Stimulated activated CD4-positive, alpha-beta T cell treated with anti-CD3 and anti-CD28 coated beads, Interleukin-4, amount 100 ng/mL, for 48 hours (primary cell): Measurements from ENCODE around the gene COPS7A.

Experiments used
- DNase-seq, 2 donors: peaks; one replicate each; pipeline ENCODE4 v3.0.0-alpha.2; 2020; ENCODE audit warnings: low read depth in 2 of 2

Gene COPS7A

DNA sequence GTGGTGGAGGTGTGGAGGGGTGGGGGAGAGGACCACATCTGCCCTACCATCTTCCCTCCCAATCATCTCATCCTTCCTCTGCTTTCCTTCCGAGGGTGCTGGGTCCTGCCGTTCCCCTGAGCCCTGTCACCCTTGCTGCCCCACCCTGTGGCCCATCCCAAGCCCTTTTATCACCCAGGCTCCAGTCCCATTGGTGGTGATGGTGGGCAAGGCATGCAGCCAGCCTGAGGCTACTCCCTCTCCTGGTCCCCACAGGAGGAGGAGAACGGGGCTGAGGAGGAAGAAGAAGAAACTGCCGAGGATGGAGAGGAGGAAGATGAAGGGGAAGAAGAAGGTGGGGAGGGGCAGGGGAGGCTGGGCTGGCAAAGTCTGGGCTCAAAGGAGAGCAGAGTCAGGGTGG lies 45.8 kb downstream of the COPS7A start:
- DNase-seq: no peak

DNA sequence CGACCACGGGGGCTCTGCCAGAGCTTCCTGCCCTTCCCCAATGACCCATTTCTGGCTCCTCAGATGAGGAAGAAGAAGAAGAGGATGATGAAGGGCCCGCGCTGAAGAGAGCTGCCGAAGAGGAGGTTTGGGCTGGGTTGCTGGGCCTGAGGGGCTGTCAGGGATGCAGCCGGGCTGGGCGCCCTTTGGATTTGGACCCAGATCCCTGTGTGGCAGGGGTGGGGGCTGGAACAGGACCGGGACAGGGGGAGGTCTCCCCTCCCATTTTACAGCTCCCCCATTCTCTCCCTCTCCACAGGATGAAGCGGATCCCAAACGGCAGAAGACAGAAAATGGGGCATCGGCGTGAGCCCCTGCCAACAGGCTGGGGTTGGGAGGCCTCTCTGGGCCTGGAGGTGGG lies 46.2 kb downstream of the COPS7A start:
- DNase-seq: no peak

DNA sequence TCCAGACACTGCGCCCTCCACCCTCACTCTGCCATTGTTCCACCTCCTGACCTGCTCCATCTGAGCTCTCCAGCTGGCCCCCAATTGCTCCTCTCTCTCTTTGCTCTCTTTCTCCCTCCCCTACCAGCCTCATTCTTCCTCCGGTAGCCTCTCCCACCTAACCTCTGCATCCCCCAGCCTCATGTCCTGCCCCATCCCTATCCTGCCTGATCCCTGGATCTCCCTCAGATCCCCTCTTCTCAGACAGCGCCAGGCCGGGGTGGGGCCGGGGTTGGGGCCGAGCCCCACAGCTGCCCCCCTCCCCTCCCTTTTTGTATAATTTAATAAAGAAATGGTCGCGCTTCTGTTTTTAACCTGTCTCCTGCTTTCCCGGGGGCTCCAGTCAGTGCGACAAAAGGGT lies 46.8 kb downstream of the COPS7A start:
- no peak for DNase-seq

DNA sequence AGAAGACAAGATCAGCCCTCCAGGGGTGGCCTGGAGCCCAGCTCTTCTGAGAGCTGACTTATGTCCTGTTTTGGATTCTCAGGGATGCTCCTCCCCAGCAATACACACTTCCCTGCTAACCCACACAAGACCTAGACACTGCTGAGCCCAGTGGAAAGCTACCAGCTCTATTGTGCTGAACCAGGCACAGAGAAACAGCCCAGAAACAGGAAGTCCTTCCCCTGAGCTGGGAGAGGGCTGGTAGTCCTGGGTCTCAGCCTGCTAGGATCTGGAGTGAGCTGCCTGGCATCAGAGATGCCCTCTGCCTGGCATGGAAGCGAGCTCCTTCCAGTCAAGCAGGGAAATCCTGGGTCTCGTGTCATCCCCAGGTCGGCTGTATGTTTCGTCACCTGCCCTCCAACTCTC lies 47.2 kb downstream of the COPS7A start:
- no peak for DNase-seq

DNA sequence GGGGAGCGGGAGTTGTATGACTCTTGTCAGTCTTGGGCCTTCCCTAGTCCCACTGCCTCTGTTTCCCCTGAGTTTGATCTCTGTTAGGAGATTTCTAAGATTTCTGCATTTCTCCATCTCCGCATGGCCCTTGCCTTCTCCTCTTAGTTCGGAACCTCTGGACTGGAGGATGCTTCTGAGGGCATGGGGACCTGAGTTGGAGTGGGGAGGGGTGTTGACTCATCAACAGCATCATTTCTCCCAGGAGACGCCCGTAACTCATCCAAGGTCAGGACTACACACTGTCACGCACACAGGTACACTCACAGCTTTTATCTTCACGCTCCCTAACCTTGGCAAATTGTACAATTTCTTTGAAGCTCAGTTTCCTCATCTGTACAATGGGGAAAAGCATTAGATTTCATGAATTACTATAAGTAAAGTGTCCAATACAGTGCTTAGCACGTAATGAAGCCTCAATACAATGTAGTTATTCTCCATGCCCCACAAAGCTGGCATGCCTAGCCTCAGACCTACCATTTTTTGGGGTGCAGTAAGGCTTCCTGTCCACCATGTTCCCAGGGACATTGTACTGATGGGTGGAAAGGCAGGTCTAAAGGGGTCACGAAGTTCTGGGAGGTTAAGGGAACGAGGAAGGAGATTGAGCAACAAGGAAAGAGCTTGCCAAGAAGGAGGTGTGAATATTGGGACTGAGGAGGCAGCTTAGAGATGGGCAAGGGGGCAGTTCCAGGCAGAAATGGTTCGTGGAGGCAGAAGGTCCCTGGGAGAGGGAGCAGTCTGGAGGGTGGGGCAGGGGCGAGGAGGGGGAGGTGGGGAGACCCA lies 47.9 kb downstream of the COPS7A start:
- DNase-seq: no peak

DNA sequence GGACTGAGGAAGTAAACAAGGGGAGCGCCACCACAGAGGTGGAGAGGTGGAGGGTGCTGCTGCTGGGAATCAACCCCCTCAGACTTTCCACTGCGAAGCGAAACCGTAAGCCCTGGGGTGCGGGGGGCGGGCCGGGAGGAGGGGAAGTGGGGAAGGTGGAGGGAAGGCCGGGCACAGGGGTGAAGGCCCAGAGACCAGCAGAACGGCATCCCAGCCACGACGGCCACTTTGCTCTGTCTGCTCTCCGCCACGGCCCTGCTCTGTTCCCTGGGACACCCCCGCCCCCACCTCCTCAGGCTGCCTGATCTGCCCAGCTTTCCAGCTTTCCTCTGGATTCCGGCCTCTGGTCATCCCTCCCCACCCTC lies 48.5 kb downstream of the COPS7A start, which contains the start of gene LAG3:
Gene LAG3 (plus strand): TSS at position 190 of the 365 bp plus-strand sequence. CDS start 333 bp downstream, outside the sequence.
- DNase-seq: peak in 1 of 2 donors; percentile 64

DNA sequence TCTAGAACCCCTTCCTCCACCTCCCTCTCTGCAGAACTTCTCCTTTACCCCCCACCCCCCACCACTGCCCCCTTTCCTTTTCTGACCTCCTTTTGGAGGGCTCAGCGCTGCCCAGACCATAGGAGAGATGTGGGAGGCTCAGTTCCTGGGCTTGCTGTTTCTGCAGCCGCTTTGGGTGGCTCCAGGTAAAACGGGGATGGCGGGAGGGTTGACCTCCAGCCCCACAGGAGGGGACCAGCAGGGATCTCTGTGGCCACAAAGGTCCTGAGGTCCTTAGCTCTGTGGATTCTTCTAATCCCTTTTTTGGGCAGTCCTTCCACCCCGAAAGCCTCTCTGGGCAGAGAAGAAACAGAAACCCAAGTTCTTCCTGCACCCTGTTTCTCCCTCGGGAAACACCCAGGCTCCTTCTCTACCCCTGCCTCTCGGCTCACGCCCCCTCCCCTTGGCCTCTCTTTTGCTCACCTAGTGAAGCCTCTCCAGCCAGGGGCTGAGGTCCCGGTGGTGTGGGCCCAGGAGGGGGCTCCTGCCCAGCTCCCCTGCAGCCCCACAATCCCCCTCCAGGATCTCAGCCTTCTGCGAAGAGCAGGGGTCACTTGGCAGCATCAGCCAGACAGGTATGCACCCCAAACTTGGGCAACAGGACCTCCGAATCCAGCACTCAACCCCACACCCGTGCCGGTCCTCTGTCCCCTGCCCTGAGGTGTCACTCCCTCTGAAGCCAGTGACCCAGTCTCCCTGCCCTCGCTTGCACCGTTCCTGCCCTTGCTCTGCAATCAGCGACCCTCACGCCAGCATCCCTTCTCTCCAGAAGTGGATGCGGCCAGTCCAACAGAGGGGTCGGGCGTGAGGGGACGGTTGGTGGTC lies 49.1 kb downstream of the COPS7A start:
- DNase-seq: no peak

DNA sequence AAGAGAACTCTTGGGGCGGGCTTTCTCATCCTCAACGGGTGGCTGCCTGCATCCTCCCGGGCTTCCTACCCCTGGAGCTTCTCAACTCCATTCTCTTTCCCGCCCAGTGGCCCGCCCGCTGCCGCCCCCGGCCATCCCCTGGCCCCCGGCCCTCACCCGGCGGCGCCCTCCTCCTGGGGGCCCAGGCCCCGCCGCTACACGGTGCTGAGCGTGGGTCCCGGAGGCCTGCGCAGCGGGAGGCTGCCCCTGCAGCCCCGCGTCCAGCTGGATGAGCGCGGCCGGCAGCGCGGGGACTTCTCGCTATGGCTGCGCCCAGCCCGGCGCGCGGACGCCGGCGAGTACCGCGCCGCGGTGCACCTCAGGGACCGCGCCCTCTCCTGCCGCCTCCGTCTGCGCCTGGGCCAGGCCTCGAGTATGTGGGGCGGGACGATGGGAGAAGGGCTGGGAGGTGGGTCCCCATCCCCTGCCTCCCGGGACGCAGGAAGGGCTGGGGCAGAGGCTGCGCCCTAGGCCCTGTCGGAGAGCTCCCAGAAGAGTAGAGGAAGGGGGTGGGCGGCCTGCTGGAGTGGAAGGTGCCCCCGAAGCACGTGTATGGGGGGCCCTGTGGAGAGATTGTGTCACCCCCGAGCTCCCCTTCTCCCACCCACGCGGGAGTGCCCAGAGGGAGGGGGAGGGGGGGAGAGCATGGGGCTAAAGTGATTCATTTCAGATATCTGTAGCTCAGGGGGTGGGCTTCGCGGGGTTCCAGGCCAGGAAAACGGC lies 49.9 kb downstream of the COPS7A start:
- DNase-seq: no peak

DNA sequence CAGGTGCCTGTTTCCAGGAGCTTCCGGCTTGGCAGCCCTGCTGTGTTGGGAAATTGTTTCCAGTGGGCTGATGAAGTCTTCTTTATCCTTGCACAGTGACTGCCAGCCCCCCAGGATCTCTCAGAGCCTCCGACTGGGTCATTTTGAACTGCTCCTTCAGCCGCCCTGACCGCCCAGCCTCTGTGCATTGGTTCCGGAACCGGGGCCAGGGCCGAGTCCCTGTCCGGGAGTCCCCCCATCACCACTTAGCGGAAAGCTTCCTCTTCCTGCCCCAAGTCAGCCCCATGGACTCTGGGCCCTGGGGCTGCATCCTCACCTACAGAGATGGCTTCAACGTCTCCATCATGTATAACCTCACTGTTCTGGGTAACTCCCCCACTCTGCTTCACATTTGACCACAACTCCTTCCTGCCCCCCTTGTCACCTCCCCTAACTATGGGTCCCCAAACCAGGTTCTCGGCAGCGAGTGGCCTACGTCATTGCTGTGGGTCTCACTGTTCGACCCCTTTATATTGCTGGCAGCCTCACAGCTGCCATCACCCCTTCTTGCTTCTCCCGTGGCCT lies 50.7 kb downstream of the COPS7A start:
- DNase-seq: no peak

DNA sequence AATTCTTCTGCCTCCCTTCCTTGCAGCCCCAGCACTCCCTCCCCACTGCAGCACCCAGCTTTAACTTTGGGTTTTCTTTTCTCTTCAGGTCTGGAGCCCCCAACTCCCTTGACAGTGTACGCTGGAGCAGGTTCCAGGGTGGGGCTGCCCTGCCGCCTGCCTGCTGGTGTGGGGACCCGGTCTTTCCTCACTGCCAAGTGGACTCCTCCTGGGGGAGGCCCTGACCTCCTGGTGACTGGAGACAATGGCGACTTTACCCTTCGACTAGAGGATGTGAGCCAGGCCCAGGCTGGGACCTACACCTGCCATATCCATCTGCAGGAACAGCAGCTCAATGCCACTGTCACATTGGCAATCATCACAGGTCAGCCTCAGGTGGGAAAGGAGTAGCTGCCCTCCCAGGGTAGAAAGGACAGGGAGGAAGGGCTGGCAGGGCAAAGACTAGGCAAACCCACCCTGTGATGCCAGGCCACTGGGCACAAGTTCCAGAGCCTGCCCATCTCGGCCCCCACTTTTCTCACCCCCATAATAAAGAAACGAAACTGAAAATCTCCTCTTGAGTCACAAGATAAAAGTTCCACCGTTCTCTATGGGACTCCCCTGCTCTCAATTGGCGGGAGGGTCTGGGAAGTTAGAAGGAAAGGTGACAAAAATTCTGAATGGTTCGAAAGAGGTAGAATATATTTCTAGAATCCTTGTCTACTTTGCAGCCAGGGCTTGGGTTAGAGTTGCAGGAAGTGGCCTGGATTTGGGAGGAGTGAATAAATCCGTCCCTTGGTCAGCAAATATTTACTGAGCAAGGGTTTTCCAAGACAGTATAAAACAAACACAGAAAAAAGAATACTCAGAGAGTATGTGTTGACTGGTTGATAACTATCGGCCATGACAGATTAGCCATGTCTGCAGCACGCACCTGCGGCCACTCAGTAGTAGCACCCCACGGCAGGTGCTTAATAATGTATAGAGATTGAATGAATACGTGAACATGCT lies 51.6 kb downstream of the COPS7A start:
- DNase-seq: no peak

DNA sequence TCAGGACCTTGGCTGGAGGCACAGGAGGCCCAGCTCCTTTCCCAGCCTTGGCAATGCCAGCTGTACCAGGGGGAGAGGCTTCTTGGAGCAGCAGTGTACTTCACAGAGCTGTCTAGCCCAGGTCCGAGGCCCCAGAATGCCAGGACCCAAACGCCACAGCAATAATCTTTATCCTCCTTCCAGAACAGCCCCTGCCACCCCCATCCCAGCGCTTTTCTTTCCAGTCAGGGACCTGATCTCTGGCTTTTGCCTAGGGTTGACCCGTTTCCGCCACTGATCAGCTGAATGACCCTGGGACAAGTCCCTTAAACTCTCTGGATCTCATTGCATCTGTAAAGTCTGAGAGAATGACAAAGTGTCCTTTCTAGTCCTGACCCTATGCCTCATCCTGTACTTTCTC lies 53.5 kb downstream of the COPS7A start:
- no peak for DNase-seq

DNA sequence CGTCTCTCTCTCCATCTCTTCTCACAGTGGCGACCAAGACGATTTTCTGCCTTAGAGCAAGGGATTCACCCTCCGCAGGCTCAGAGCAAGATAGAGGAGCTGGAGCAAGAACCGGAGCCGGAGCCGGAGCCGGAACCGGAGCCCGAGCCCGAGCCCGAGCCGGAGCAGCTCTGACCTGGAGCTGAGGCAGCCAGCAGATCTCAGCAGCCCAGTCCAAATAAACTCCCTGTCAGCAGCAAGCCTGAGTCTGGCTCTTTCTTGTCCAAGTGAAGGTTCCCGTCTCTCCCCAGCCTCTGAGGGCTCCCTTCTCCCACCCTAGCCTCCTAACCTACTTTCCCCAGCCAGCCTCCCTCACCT lies 54.3 kb downstream of the COPS7A start:
- DNase-seq: no peak

DNA sequence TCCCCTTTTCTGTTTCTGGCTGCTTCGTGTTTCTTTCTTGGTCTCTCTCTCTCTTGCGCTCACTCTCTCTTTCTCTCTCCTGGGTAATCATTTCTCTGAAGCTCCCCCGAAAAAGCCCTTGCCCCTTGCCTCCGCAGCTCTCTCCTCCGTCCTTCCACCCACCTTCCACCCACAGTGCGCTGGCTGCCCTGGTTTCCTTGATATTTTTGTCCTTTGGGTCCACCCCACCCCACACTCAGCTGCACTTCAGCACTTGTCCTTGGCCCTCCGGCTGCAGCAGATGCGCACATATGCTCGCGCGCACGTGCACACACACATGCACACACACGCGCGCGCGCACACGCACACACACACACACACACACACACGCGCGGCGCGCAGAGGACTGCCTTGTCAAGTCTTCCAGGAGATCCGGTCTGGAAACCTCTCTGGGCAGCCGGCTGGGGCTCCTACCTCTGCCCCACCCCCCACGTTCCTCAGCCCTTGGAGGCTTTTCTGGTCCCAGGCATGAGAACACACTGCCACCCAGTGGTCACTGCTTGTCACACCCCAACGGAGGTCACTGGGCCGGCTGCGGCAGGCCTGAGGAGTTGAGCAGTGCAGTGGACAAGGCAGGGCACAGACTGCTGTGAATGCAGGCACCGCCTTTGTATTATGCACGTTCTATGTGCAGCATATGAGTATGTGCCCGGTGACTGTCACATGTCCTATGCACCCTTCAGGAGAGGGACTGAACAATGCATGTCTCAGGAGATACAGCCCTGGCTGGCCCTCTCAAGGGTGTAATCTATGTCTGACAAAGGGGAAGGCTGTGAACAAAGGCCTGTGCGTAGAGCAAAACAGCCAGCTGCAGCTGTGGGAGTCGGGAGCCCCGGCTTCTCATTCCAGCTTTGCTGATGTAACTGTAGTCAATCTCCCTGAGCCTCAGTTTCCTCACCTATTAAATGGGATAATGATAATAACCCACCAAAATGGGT lies 55.0 kb downstream of the COPS7A start:
- peak; percentile 86 to 90 for DNase-seq

DNA sequence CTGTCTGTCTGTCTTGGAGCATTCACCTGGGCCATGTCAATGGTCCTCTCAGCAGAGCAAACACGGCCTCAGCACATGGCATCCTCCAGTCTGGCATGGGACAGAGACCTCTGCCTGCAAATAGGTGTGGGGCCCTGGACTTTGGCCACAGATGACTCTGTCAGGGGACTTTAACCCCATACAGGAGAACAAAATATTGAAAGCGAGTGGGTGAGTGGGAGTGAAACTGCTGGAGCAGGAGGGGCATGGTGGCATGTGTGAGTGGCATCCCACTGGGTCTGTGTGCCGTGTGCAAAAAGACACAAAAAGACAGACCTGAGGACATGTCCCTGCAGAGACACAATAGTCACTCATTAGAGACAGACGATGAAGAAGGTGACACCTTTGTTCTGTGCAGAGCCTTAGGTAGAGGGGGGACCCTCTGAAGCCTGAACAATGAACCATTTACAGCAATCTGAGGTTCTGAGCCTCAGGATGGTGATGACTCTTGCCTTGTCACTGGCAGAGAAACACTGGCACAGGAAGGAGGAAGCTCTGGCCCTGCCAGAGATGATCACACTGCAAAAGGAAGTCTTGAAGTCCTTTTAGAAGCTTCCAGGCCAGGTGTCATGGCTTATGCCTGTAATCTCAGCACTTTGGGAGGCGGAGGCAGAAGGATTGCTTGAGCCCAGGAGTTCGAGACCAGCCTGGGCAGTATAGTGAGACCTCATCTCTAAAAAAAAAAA lies 56.0 kb downstream of the COPS7A start:
- DNase-seq: no peak

DNA sequence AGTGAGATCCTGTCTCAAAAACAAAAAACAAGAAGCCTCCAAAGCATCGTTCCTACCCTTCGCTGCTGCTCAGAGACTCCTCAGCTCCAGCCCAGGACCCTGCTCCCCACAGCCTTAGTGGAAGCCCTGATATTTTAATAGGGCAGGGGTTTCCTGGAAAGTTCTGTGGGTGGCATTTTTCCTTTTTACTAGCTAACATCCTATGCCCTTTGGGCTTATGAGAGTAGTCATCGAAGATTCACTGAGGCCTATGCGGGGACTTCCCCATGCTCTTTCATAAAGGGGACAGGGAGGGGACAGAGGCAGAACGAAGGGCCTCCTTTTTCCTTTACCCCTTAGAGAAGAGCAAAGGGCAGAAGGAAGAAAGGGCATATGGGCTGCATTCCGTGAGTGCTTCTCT lies 56.7 kb downstream of the COPS7A start:
- DNase-seq: no peak
